ENCODE data around the gene C12orf75.
A peak's percentile ranks its signal among the peaks of the same experiment; 100 is the strongest.
"Not testable (repeated sequence)": the region's sequence is repeated elsewhere in the genome, so short reads cannot be mapped to it uniquely, and the experiment has no call there.

Gene C12orf75

DNA sequence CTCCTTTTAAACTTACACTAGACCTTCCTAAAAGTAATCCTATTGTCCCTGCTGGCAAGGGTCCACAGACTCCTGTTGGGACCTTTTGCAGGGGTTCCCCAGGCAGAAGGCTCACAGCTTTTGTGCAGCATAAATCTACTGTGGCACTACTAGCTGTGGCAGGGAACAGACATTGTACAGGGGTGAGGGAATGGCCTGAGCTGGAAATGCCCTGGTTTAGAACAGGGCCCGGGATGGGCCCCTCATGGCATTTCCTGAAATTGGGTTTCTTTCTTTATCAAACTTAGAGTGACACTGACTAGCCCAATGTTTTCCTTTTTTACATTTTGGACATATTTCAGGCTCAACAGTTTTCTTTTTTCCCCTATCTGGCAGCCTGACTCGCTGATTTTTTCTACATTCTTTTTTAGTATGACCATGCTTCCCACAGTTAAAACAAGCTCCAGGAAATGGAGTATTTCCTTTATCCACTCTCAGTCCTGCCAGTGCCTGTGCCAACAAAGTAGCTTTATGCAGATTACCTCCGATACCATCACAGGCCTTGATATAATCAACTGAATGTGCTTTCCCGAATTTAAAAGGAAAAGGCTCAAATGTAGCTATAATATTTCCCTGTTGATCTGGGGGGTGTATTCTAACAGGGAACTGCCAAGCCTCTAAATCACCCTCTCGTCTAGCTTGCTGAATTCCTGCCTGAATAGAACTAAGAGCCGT, 22.7 kb upstream of the C12orf75 start:
- in situ Hi-C loops (cut with HindIII; ENCODE audit: low pct_ligation_motif_present, low pct_unique_long_range_greater_than_20kb, low sequenced_read_pairs); DNase-seq: not testable (repeated sequence)

DNA sequence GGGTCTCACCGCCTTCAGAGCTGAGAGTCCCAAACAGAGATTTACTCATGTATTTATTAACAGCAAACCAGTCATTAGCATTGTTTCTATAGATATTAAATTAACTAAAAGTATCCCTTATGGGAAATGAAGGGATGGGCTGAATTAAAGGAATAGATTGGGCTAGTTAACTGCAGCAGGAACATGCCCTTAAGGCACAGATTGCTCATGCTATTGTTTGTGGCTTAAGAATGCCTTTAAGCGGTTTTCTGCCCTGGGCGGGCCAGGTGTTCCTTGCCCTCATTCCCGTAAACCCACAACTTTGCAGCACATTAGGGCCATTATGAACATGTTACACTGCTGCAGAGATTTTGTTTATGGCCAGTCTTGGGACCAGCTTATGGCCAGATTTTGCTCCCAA, 21.7 kb upstream of the C12orf75 start:
- in situ Hi-C loops (cut with HindIII; ENCODE audit: low pct_ligation_motif_present, low pct_unique_long_range_greater_than_20kb, low sequenced_read_pairs); DNase-seq: not testable (repeated sequence)

DNA sequence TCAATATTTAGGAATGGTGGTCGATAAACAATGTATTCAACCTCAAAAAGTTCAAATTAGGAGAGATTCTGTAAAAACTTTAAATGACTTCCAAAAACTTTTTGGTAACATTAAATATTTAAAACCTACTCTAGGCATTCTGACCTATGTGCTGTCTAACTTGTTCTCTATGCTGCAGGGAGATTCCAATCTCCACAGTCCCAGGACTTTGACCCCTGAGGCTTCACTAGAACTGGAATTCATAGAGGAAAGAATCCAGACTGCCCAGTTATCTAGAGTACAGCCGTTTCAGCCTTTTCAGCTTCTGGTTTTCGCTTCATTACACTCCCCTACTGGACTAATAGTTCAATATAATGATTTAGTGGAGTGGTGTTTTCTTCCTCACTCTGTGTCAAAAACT, 21.1 kb upstream of the C12orf75 start:
- in situ Hi-C loops (cut with HindIII; ENCODE audit: low pct_ligation_motif_present, low pct_unique_long_range_greater_than_20kb, low sequenced_read_pairs); DNase-seq: not testable (repeated sequence)

DNA sequence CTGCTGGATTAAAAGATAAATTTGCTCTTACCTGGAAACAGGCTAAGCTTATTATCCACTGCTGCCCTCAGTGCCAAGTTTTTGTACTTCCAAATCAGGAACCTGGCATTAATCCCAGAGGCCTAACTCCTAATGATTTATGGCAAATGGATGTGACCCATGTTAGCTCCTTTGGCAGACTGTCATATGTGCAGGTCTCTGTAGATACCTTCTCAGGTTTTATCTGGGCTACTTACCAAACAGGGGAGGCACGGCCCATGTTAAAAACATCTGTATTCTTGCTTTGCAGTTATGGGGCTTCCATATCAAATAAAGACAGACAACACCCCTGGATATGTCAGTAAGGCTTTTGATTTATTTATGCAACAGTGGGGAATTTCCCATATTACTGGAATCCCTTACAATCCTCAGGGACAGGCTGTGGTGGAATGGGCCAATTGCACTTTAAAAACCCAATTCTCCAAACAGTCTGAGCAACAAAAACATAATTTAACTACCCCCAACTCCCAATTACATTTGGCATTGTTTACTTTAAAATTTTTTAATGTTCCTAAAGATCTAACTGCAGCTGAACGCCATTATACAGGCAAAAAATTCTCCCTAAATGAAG, 19.9 kb upstream of the C12orf75 start:
- in situ Hi-C loops (cut with HindIII; ENCODE audit: low pct_ligation_motif_present, low pct_unique_long_range_greater_than_20kb, low sequenced_read_pairs); DNase-seq: not testable (repeated sequence)

DNA sequence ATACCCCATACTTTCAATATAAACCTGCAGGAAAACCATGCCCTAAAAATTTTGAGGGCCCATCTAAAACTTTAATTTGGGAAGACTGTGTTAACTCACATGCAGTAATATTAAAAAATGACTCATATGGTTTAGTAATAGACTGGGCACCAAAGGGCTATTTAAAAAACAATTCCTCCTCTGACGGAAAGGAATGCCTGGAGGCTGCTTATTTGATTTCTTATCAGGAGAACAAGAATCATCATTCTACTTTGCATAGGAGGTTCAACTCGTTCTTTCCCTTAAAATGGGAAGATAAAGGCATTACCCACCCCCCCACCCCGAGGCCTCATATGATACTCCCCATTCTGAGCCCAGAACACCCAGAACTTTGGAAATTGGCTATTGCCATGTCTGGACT, 18.6 kb upstream of the C12orf75 start:
- in situ Hi-C loops (cut with HindIII; ENCODE audit: low pct_ligation_motif_present, low pct_unique_long_range_greater_than_20kb, low sequenced_read_pairs); DNase-seq: not testable (repeated sequence)

DNA sequence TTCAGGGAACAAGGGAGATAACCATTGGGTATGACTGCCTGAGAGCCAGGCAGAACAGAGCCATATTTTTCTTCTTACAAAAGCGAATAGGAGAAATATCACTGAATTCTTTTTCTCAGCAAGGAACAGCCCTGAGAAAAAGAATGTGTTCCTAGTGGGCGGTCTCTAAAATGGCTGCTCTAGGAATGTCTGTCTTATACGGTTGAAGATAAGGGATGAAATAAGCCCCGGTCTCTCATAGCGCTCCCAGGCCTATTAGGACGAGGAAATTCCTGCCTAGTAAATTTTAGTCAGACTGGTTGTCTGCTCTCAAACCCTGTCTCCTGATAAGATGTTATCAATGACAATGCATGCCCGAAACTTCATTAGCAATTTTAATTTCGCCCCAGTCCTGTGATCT, 16.7 kb upstream of the C12orf75 start:
- in situ Hi-C loops (cut with HindIII; ENCODE audit: low pct_ligation_motif_present, low pct_unique_long_range_greater_than_20kb, low sequenced_read_pairs); DNase-seq: not testable (repeated sequence)

DNA sequence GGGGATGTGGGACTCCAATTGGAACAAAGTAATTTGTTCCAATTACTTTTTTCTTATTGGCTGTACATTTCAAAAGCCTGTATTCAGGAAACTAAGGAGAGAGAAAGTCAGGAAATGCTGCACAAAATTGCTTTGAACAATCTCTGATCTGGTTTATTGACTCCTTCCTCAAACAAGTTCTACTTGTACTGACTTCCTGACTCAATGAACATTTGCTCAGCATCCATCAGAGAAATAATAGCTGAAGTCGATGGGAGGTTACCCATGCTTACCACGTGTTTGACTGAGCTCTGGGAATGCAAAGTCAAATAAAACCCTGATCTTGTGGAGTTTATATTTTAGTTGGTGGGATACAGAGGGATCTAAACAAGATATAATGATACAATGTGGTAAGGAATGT, 15.4 kb upstream of the C12orf75 start:
- in situ Hi-C loops (cut with HindIII; ENCODE audit: low pct_ligation_motif_present, low pct_unique_long_range_greater_than_20kb, low sequenced_read_pairs), result no loop called here

DNA sequence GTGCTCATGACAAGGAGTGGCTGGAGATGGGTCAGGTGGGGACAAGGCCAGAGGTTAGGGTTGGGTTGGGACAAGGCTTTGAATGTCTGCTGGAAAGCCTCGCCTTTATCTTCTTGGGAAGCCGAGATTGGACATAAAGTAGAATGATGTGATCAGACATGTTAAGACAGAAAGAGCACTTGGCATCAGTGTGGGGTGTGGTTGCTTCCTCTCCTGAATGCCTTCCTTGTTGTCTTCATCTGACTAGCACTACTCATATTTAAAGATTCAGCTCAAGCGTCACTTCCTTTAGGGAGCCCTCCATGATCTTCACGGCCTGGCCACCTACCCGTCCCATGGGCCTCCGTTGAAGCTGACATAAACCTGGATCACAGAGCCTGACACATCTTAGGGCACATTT, 14.8 kb upstream of the C12orf75 start:
- in situ Hi-C loops (cut with HindIII; ENCODE audit: low pct_ligation_motif_present, low pct_unique_long_range_greater_than_20kb, low sequenced_read_pairs), result no loop called here
- DNase-seq, result no peak

More for the DNA sequence above, 15.4 kb upstream of the C12orf75 start:
- no peak for DNase-seq

DNA sequence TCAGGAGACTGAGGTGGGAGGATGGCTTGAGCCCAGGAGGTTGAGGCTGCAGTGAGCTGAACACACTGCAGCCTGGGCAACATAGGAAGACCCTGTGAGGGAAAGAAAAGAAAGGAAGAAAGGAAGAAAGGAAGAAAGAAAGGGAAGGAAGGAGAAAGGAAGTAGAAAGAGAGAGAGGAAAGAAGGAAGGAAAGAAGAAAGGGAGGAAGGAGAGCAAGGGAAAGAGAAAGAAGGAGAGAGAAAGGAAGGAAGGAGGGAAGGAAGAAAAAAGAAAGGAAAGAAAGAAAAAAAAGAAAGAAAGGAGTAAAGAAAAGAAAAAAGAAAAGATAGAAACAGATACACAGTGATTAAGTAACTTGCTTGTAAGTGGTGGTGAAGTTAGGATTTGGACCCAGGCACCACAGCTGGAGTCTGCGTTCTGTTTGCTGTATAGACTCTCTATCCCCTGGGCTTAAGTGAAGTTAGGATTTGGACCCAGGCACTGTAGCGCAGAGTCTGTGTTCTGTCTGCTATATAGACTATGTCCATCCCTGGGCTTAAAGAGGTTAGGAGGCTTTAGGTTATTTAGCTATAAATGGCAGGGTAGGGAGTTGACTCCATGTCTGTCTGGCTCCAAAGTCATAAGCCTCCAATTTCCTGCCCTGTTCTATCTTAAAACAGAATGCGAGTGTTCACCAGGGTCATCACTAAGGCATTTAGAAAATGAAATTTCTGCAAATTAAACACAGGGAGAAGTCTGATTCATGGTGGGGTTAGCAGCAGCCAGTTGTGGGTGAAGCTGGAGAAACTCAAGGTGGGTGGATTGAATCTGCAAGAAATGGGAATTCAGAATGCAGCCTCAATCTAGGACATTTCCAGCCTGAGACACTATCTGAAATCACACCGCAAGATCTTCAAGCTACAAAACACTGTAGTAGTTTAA, 13.3 kb upstream of the C12orf75 start:
- peak; percentile 57 for DNase-seq
- in situ Hi-C loops (cut with HindIII; ENCODE audit: low pct_ligation_motif_present, low pct_unique_long_range_greater_than_20kb, low sequenced_read_pairs), result no loop called here

DNA sequence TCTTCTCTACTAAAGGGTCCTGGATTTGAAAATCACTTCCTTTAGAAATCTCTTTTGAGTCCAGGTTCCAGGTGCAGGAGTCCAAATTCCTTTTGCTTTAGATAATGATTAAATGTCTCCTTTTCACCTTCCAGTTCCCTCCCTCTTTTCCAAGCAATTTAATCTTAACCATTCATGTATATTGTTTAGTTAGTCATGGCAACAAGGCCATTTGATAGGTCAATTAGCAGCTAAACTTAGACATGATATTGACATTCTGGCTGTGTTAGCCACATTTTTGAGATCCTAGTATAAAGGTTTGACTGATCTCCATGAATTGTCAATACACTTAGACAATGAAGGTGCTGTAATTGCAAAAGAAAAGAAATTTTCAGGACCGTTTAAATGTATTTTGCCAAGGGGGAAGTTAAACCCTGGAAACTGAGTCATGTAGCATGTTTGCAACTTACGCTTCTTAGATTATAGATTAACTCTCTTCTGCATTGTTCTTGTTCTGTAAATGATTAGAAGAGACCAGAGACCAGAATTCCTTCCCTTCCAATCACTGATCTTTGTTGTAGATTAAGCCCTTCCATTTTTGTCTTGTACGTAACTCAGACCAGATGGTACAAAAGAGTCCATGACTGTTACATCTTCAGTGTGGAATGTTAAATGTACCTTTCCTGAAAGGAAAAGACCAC, 12.4 kb upstream of the C12orf75 start:
- in situ Hi-C loops (cut with HindIII; ENCODE audit: low pct_ligation_motif_present, low pct_unique_long_range_greater_than_20kb, low sequenced_read_pairs), result no loop called here
- peak; percentile 98 for DNase-seq

DNA sequence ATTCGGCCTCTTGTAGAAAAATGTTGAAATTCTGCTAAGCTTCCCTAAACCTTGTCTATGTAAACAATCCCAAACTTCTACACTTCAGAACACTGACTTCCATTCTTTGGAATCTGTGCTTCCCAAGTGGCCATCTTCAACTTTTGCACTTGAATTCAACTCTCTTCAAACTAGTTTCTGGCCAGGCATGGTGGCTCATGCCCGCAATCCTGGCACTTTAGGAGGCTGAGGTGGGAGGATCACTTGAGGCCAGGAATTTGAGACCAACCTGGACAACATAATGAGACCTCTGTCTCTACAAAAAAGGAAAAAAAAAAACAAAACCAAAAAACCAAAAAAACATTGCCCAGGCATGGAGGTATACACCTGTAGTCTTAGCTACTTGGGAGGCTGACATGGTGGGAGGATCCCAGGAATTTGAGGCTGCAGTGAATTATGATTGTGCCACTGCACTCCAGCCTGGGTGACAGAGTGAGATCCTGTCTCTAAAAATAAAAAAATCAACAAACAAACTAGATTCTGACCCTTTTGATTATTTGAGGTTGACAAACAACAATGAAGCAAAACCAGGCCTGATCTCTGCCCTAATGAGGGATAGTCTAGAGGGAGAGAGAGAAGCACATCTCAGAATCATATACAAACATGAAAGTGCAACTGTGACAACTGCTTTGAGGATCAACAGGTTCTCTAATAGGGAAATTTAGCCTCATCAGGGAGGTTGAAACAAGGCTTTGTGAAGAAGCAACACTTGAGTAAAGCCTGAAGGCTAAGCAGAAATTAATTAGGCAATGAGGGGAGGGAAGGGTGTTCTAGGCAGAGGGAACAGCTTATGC, 11.6 kb upstream of the C12orf75 start:
- DNase-seq, result no peak
- in situ Hi-C loops (cut with HindIII; ENCODE audit: low pct_ligation_motif_present, low pct_unique_long_range_greater_than_20kb, low sequenced_read_pairs), result no loop called here

DNA sequence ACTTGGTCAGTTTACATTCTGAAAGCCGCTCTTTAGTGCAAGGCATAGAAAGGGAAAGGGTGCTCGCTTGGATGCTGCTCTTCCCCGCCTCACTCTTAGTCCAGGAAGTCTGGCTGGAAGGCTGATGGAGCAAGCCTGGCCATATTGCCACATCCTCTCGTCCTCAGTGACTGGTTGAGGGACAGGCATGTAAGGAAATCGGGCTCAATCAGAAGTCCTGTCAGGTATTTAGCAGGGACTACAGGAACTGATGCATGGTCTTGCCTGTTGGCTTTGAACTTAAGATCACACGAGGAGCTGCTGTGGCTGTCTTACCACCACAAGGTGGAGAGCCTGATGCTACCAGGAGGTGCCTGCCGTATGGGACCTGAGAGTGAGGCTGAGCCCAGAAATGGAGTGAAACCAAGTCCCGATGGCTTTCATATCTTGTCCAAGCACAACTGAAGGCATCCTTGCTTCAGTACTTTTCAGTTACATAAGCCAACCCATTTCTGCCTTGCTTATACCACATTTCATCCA, 10.7 kb upstream of the C12orf75 start:
- no peak for DNase-seq
- in situ Hi-C loops (cut with HindIII; ENCODE audit: low pct_ligation_motif_present, low pct_unique_long_range_greater_than_20kb, low sequenced_read_pairs), result no loop called here

DNA sequence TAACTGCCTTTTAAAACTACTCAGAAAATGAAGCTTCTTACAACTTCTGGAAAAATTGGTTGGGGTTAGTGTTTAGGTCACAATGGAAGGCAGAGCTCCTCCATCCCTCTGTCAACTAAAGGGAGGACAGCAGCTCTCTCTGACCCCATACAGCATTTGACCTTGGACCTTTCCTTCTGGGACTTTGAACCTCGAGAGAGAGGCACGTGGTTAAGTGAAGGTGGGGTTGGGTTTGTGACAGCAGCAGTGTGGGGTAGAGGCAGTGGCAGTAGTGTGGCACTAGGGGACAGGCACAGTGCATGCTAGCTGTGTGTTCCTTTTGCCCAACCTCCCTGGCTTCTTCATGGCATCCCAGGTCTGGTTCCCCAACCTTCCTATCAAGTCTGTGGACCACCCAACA, 9.4 kb upstream of the C12orf75 start:
- DNase-seq, result no peak
- in situ Hi-C loops (cut with HindIII; ENCODE audit: low pct_ligation_motif_present, low pct_unique_long_range_greater_than_20kb, low sequenced_read_pairs), result no loop called here

DNA sequence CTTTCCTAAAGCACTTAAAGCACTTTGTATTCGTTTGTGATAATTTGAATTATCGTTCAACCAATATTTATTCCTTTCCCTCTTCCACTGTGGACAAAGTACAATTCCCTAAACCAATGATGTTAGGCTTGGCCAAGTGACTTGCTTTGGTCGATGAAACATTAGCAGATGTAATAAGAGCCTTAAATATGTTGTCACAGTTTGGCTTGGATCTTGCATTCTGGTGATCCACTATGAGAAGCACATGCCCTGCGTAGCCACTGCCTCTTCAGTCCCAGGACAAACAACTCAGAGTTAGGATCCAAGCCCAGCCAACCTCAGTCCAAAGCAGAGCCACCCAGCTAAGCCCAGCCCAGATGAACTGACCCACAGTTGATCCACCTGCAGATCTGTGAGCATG, 8.4 kb upstream of the C12orf75 start:
- in situ Hi-C loops (cut with HindIII; ENCODE audit: low pct_ligation_motif_present, low pct_unique_long_range_greater_than_20kb, low sequenced_read_pairs), result no loop called here
- no peak for DNase-seq

DNA sequence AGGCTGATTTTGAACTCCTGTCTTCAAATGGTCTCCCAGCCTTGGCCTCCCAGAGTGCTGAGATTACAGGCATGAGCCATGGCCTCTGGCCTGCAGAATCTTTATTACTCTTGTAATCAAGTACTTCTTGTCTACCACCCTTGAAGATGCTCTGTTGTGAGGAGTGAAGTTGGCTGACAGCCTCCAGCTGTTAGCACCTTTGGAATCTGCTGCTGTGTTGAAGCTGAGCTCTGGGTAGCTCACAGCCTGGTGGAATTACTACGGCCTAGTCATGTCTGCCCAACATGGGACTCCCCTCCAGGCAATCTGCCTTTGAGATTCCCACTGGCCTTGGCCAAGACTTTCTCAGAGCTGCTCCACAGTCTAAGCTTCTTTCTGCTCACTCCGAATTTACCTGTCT, 5.8 kb upstream of the C12orf75 start:
- in situ Hi-C loops (cut with HindIII; ENCODE audit: low pct_ligation_motif_present, low pct_unique_long_range_greater_than_20kb, low sequenced_read_pairs), result no loop called here
- DNase-seq, result no peak

DNA sequence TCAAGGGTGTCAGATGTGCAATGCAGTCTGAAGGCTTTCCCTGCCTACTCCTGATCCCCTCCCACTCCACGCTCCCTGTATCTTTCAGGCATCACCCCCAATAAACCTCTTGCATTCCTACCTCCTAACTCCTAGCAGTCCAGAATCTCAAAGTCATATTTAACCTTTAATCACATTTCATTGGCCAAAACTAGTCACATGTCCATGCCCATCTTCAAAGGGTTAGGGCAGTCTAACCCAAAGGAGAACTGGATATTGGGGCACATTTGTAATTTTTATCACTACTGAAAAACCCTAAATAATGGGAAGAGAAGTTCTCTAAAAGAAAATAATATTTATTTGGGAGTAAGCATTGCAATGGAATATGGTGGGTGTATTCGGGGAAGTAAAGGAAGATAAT, 5.4 kb upstream of the C12orf75 start:
- no peak for DNase-seq
- in situ Hi-C loops (cut with HindIII; ENCODE audit: low pct_ligation_motif_present, low pct_unique_long_range_greater_than_20kb, low sequenced_read_pairs), result no loop called here

DNA sequence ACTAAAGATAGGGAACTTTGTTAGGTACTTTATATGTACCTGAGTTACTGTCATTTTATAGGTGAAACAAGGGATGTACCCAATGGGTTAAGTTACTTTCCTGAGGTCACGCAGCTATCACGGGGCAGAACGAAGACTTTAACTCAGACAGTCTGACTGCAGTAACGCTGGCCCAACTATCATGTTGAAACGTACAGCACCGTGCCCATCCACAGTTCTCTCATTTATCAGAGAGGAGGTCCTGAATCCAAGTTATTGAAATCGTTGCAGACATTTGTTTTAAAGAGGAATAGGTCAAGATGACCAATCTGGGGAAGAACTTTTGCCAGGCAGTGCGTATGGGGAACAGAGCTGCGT, 587 bp upstream of the C12orf75 start:
- DNase-seq, result no peak
- in situ Hi-C loops (cut with HindIII; ENCODE audit: low pct_ligation_motif_present, low pct_unique_long_range_greater_than_20kb, low sequenced_read_pairs), result no loop called here

Data from ACHN (cell line).